Activated CD4-positive, alpha-beta memory T cell treated with anti-CD3 and anti-CD28 coated beads, Interleukin-2, amount 10 ng/mL, durations not matched to agents 7 days and 5 days (primary cell): ENCODE measurements around the gene PADI4. TPM values are rescaled to one million over a fixed set of nuclear protein-coding genes. Genes with fewer than 3 reads are reported as not detected.

Source experiments
- CTCF ChIA-PET: fragments of 350-600 bp; sonication (Branson Sonifier 250); formaldehyde crosslinking; loops from one replicate; lab custom pipeline; 2021; ENCODE audit warnings: antibody characterized with exemption, inconsistent platforms; lab: Charles Lee
- POLR2A ChIA-PET: fragments of 350-600 bp; sonication (Branson Sonifier 250); formaldehyde crosslinking; loops from one replicate; lab custom pipeline; 2021; ENCODE audit warnings: antibody characterized with exemption; lab: Charles Lee
- DNase-seq: peaks from one replicate; pipeline ENCODE4 v3.0.0-alpha.2; 2020
- H3K27ac Mint-ChIP-seq: one replicate; pipeline ENCODE4 v1.8.0; 2021; ENCODE audit warnings: mild to moderate bottlenecking, mixed read lengths
- H3K27me3 Mint-ChIP-seq: one replicate; pipeline ENCODE4 v1.8.0; 2021; ENCODE audit warnings: mixed read lengths
- H3K36me3 Mint-ChIP-seq: one replicate; pipeline ENCODE4 v1.8.0; 2021; ENCODE audit warnings: low read depth, mixed read lengths
- H3K4me1 Mint-ChIP-seq: one replicate; pipeline ENCODE4 v1.8.0; 2021; ENCODE audit warnings: mixed read lengths
- H3K4me3 Mint-ChIP-seq: one replicate; pipeline ENCODE4 v1.8.0; 2021; ENCODE audit warnings: mild to moderate bottlenecking, mixed read lengths
- H3K9me3 Mint-ChIP-seq: one replicate; pipeline ENCODE4 v1.8.0; 2021; ENCODE audit warnings: mixed read lengths
- total RNA-seq, 2 experiments: library from RNA; stranded (reverse); gene quantifications; one replicate each; pipeline ENCODE4 v1.2.3, GENCODE V29; 2021

Gene PADI4
- total RNA-seq, 2 experiments from 2014 or later, result not detected

- H3K4me3 Mint-ChIP-seq, result no peak overlapping the region
- H3K9me3 Mint-ChIP-seq, result no peaks in the 10 kb centered on the region
- H3K27ac Mint-ChIP-seq, result no peak overlapping the region
- CTCF ChIA-PET, result no interaction called here
- H3K27me3 Mint-ChIP-seq, result peaks cover 12% of the 10 kb centered on the region
- no peaks in the 10 kb centered on the region for H3K36me3 Mint-ChIP-seq
- no peak for DNase-seq
- POLR2A ChIA-PET, result no interaction called here
- no peaks in the 10 kb centered on the region for H3K4me1 Mint-ChIP-seq
These were observed 17.4 kb upstream of the PADI4 start for GRCh38 chr1:17290553-17290952.

DNA sequence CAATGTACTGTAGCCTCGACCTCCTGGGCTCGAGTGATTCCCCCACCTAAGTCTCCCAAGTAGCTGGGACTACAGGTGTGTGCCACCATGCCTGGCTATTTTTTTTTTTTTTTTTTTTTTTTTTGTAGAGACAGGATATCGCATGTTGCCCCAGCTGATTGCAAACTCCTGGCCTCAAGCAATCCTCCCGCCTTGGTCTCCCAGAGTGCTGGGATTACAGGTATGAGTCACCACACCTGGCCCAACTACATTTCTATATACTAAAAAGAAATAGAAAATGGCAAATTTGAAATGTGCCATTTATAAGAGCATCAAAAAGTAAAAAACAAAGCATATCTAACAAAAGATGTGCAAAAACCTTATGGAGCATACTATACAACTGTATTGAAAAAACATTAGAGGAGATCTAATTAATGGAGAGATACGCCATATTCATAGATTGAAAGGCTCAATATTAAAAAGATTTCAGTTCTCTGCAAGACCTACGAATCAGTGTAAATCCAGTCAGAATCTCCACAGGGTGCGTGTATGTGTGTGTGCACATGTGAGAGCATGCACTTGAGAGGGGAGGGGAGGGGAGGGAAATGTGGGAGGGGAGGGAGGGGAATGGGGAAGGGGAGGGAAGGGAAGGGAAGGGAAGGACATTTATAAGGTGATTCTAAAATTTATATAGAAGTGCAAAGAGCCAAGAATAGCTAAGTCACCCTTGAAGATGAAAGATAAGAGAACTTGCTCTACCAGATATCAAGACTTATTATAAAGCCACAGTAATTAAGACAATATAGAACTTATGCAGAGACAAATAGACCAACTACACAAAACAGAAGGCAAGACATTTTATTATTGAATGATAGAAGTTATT is 15.5 kb upstream of the PADI4 start:
- POLR2A ChIA-PET, result no interaction called here
- H3K27ac Mint-ChIP-seq, result no peak overlapping the region
- H3K9me3 Mint-ChIP-seq, result no peaks in the 10 kb centered on the region
- no peak for DNase-seq
- no peaks in the 10 kb centered on the region for H3K36me3 Mint-ChIP-seq
- no peak overlapping the region for H3K4me3 Mint-ChIP-seq
- CTCF ChIA-PET, result no interaction called here
- H3K4me1 Mint-ChIP-seq, result no peaks in the 10 kb centered on the region
- H3K27me3 Mint-ChIP-seq, result peaks cover 12% of the 10 kb centered on the region

DNA sequence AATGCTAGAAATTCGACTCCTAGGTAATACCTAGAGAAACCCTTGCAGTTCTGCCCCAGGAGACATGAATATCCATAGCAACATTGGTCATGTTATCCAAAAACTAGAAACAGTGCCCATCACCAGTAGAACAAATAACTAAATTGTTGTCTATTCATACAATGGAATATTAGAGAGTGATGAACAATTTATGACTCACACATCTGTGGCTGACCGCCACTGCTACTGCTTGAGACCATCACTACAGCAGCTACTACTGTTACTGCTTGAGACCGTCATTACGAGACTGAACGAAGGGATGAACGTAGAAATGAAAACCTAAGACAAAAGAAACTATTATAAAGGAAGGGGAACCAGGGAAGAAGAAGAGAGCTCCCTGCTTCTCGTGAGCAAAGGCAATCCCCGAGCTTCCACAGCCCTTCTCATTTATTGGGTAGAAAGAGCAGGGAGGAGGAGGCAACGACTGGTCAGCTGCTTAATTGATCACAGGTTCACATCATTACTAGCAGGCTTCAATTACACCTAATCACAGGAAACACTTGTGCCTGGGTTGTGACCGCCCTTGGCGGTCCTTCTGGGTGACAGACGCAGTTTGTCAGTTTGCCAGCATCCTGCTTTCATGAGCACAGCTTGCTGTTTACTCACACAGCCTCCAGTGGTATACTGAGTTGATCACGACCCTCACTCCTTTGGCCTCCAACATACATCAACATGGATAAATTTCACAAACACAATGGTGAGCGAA is 14.1 kb upstream of the PADI4 start:
- no peak overlapping the region for H3K4me3 Mint-ChIP-seq
- no peaks in the 10 kb centered on the region for H3K4me1 Mint-ChIP-seq
- H3K27ac Mint-ChIP-seq, result no peak overlapping the region
- H3K27me3 Mint-ChIP-seq, result peaks cover 15% of the 10 kb centered on the region
- DNase-seq, result no peak
- ChIA-PET POLR2A (no interaction called here), CTCF (no interaction called here)
- H3K9me3 Mint-ChIP-seq, result no peaks in the 10 kb centered on the region
- H3K36me3 Mint-ChIP-seq, result no peaks in the 10 kb centered on the region

DNA sequence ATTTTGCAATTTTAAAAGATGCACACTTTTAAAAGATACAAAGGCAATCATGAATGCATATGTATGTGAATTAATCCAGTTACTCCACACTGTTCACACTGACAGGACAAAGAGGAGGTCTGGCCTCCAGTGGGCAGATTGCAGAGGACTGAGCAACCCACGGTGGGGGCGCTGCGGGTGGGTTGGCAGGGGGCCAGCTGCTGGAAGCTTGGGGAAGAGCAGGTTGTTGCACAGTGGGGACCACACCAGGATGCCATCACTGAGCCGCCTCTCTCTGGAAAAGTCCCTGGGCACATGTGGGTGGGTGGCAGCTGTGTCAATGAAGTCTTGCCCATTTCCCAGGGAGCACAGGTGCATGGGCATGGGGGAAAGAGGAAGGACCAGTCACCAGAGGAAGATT is 12.7 kb upstream of the PADI4 start:
- no peaks in the 10 kb centered on the region for H3K36me3 Mint-ChIP-seq
- ChIA-PET POLR2A (no interaction called here), CTCF (no interaction called here)
- peaks cover 16% of the 10 kb centered on the region for H3K27me3 Mint-ChIP-seq
- no peak for DNase-seq
- H3K4me3 Mint-ChIP-seq, result no peak overlapping the region
- no peaks in the 10 kb centered on the region for H3K4me1 Mint-ChIP-seq
- no peaks in the 10 kb centered on the region for H3K9me3 Mint-ChIP-seq
- H3K27ac Mint-ChIP-seq, result no peak overlapping the region

GRCh38 chr1:17296086-17296485 is 11.9 kb upstream of the PADI4 start:
- no peaks in the 10 kb centered on the region for H3K4me1 Mint-ChIP-seq
- POLR2A ChIA-PET, result no interaction called here
- no peak overlapping the region for H3K4me3 Mint-ChIP-seq
- peaks cover 12% of the 10 kb centered on the region for H3K27me3 Mint-ChIP-seq
- DNase-seq, result no peak
- no peaks in the 10 kb centered on the region for H3K9me3 Mint-ChIP-seq
- CTCF ChIA-PET, result no interaction called here
- no peaks in the 10 kb centered on the region for H3K36me3 Mint-ChIP-seq
- no peak overlapping the region for H3K27ac Mint-ChIP-seq

- no peaks in the 10 kb centered on the region for H3K4me1 Mint-ChIP-seq
- no peak for DNase-seq
- H3K9me3 Mint-ChIP-seq, result peaks cover 6% of the 10 kb centered on the region
- H3K27me3 Mint-ChIP-seq, result peaks cover 9% of the 10 kb centered on the region
- no peak overlapping the region for H3K27ac Mint-ChIP-seq
- H3K4me3 Mint-ChIP-seq, result no peak overlapping the region
- H3K36me3 Mint-ChIP-seq, result no peaks in the 10 kb centered on the region
- ChIA-PET POLR2A (no interaction called here), CTCF (no interaction called here)
These were observed 10.0 kb upstream of the PADI4 start for GRCh38 chr1:17297991-17298390.

DNA sequence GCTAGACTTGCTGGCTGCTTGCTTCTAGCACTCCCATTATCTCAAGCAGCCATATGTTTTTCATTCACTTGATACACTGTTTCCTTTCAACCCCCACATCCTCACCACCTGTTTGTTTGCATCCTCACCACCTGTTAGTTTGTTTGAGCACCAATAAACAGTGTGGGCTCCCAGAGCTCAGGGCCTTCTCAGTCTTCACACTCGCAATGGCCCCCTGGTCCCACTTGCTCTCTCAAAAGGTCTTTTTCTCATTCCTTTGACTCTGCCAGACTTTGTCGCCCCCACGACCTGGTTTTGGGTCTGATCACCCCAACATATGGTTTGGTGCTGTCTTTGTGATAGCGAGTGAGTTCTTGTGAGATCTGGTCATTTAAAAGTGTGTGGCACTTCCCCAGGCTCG is 6.2 kb upstream of the PADI4 start:
- Mint-ChIP-seq H3K27me3 (peaks cover 5% of the 10 kb centered on the region), H3K4me1 (no peaks in the 10 kb centered on the region), H3K27ac (no peak overlapping the region), H3K4me3 (no peak overlapping the region), H3K36me3 (no peaks in the 10 kb centered on the region), H3K9me3 (peaks cover 6% of the 10 kb centered on the region)
- DNase-seq, result no peak
- ChIA-PET POLR2A (no interaction called here), CTCF (no interaction called here)

DNA sequence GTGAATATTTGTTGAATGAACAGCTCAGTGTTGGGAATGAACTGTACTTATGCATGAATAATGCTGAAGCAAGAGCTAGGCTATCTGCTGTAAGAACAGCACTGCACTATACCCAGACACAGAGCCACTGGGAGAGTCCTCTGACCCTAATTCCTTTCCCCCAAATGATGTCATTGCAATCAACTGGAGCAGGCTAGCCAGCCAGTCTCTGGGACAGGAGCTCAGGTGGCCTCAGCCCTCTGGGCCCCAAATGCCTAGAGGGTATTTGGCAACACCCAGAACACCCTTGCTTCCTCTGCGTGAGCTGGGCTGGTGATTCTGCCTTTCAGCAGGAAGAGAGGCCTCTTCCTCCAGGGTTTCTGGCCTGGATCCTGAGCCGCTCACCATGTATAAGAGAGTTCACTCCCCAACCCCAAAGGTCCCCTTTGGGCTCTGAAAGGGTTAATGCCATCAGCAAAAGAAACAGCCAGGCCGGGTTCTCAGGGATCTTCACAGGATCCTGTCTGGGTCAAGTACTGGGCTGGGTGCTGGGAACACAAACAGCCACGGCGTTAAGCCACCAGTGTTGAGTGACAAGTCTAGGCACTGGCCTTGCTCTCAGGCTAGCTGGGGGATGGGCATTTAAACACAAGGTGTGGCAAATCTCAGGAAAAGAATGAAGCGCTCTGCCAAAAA is 3.7 kb upstream of the PADI4 start:
- POLR2A ChIA-PET, result no interaction called here
- DNase-seq, result no peak

DNA sequence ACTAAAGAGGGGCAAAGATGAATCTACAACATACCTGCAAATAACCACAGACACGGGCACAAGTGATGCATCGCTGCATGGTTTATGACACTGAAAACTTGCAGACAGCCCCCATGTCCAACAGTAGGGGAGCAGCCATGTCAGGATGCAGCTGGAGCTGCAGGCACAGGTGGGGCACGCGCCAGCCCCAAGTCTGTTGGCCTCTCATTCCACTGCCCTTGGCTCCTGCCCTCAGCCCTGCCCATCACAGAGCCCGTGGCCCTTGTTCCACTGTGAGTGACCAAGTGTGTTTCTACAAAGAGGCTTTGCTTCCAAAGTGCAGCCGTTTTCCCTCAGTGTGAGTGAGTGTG is 3.2 kb upstream of the PADI4 start:
- Mint-ChIP-seq H3K9me3 (peaks cover 6% of the 10 kb centered on the region), H3K36me3 (no peaks in the 10 kb centered on the region)
- POLR2A ChIA-PET, result no interaction called here

More for the DNA sequence above, 3.7 kb upstream of the PADI4 start:
- H3K27ac Mint-ChIP-seq, result no peak overlapping the region
- CTCF ChIA-PET, result no interaction called here
- no peaks in the 10 kb centered on the region for H3K36me3 Mint-ChIP-seq
- H3K9me3 Mint-ChIP-seq, result peaks cover 6% of the 10 kb centered on the region
- no peaks in the 10 kb centered on the region for H3K4me1 Mint-ChIP-seq
- no peak overlapping the region for H3K4me3 Mint-ChIP-seq
- peaks cover 5% of the 10 kb centered on the region for H3K27me3 Mint-ChIP-seq

DNA sequence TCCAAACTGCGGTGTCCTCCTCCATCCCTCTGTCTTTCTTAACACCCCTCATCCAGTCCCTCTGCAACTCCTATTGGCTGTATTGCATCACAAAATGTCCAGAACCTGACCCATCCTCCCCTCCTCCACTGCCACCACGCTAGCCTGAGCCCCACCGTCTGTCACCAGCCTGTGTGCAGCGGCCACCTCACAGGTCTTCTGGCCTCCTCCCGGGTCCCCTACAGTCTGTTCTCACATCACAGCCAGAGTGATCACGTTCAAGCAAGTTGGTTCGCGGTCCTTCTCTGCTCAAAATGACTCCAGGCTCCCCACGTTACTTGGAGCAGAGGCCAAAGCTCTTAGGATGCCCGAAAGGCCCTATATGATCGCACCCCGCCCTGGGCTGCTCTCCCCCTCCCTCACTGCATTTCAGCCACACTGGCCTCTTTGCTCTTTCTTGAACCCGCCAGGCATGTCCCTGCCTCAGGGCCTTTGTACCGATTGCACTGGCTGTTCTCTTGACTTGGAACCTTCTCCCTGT is 2.4 kb upstream of the PADI4 start:
- Mint-ChIP-seq H3K4me3 (no peak overlapping the region), H3K36me3 (no peaks in the 10 kb centered on the region), H3K27me3 (peaks cover 5% of the 10 kb centered on the region), H3K9me3 (peaks cover 6% of the 10 kb centered on the region), H3K4me1 (no peaks in the 10 kb centered on the region), H3K27ac (no peak overlapping the region)
- DNase-seq, result no peak
- ChIA-PET POLR2A (no interaction called here), CTCF (no interaction called here)

More for the DNA sequence above, 3.2 kb upstream of the PADI4 start:
- no peak overlapping the region for H3K4me3 Mint-ChIP-seq
- no peaks in the 10 kb centered on the region for H3K4me1 Mint-ChIP-seq
- CTCF ChIA-PET, result no interaction called here
- no peak for DNase-seq
- no peak overlapping the region for H3K27ac Mint-ChIP-seq
- peaks cover 5% of the 10 kb centered on the region for H3K27me3 Mint-ChIP-seq

GRCh38 chr1:17306407-17306806 is 1.6 kb upstream of the PADI4 start:
- CTCF ChIA-PET, result no interaction called here
- Mint-ChIP-seq H3K9me3 (peaks cover 6% of the 10 kb centered on the region), H3K27ac (no peak overlapping the region), H3K27me3 (peaks cover 5% of the 10 kb centered on the region), H3K36me3 (no peaks in the 10 kb centered on the region), H3K4me3 (no peak overlapping the region), H3K4me1 (no peaks in the 10 kb centered on the region)
- no peak for DNase-seq
- POLR2A ChIA-PET, result no interaction called here

GRCh38 chr1:17306921-17307320 is 1.1 kb upstream of the PADI4 start:
- H3K27ac Mint-ChIP-seq, result no peak overlapping the region
- no peak overlapping the region for H3K4me3 Mint-ChIP-seq
- no peaks in the 10 kb centered on the region for H3K36me3 Mint-ChIP-seq
- no peaks in the 10 kb centered on the region for H3K4me1 Mint-ChIP-seq
- H3K9me3 Mint-ChIP-seq, result peaks cover 2% of the 10 kb centered on the region
- ChIA-PET POLR2A (no interaction called here), CTCF (no interaction called here)
- peaks cover 5% of the 10 kb centered on the region for H3K27me3 Mint-ChIP-seq
- no peak for DNase-seq

DNA sequence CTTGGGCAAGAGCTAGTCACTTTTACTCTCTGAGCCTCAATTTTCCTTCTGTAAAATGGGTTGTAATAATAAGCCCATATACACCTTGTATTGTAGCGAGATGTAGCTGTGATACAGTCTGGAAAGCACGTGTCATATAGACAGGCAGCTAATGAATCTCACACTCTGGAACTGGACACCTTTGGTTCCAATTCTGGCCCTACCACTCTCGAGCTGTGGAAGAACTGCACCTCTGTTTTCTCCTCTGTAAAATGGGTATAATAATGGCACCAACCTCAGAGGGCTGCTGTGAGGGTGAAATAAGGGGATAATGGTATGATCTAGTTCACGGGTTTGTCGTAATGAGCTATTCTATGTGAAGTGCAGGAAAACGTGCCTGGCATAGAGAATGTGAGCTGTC is 668 bp upstream of the PADI4 start:
- no peaks in the 10 kb centered on the region for H3K4me1 Mint-ChIP-seq
- H3K4me3 Mint-ChIP-seq, result no peak overlapping the region
- ChIA-PET CTCF (no interaction called here), POLR2A (no interaction called here)
- H3K27me3 Mint-ChIP-seq, result peaks cover 5% of the 10 kb centered on the region
- no peaks in the 10 kb centered on the region for H3K36me3 Mint-ChIP-seq
- no peak for DNase-seq
- no peaks in the 10 kb centered on the region for H3K9me3 Mint-ChIP-seq
- no peak overlapping the region for H3K27ac Mint-ChIP-seq
